C4-2B (cell line): ENCODE measurements around the gene HARS1.
A peak's percentile ranks its signal among the peaks of the same experiment; 100 is the strongest.
"Not testable (repeated sequence)": the region's sequence is repeated elsewhere in the genome, so short reads cannot be mapped to it uniquely, and the experiment has no call there.

ENCODE experiments used
- H3K27ac ChIP-seq: fragments of 450-650 bp; 2 replicates; pipeline ENCODE4 v1.5.1; 2017
- ZFX ChIP-seq: fragments of 450-650 bp; IDR thresholded peaks from 2 replicates; pipeline ENCODE4 v1.6.1; 2017
- TF ChIP-seq, protein P1 (sequence below): fragments of 450-650 bp; conservative IDR thresholded peaks from 2 replicates; pipeline ENCODE4 v1.5.1; 2017; ENCODE audit warnings: mild to moderate bottlenecking

HARS1 gene

DNA sequence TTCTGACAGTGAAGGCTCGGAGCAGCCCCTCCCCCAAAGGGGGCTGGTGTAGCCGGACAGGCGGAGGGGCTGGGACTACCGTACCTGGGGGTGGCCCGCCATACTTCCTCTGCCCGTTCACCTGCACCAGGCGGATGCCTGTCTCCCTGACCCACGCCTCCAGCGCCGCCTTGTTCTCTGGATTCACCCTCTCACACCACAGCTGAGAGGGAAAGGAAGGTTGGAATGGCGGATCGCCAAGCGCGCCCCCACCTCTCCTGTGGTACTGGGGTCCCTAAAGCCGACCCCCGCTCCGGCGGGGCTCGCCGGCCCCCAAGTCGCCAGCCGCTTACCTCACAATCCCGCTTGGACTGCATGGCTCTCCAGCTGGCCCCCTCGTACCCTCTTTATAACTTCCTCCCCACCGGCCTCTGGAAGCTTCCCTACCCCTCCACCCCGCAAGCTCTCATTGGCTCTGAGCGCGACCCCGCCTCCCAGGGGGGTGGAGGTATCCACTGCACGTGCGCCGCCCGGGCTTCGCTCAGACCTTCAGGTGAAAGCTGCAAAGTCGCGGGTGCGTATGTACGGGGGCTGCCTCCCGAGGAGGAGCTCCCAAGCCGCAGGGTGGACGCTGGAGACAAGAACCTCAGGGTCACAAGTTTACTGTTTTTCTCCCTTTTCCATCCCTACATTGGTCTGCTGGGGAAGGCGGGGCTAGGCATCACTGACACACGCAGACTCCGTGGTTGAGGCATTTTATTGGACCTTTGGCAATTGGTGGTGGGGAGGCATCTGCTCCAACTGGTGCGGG lies 17.8 kb downstream of the HARS1 start, which contains the start of gene DND1:
DND1 (minus strand) TSS at position 390 of the 790 bp plus-strand sequence; CDS start at position 356, 34 bp downstream.
- TF ChIP-seq, protein P1, sequence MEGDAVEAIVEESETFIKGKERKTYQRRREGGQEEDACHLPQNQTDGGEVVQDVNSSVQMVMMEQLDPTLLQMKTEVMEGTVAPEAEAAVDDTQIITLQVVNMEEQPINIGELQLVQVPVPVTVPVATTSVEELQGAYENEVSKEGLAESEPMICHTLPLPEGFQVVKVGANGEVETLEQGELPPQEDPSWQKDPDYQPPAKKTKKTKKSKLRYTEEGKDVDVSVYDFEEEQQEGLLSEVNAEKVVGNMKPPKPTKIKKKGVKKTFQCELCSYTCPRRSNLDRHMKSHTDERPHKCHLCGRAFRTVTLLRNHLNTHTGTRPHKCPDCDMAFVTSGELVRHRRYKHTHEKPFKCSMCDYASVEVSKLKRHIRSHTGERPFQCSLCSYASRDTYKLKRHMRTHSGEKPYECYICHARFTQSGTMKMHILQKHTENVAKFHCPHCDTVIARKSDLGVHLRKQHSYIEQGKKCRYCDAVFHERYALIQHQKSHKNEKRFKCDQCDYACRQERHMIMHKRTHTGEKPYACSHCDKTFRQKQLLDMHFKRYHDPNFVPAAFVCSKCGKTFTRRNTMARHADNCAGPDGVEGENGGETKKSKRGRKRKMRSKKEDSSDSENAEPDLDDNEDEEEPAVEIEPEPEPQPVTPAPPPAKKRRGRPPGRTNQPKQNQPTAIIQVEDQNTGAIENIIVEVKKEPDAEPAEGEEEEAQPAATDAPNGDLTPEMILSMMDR: no peak
- no peak for TF ChIP-seq ZFX
- H3K27ac ChIP-seq: no peak within 1 kb of the TSS

DNA sequence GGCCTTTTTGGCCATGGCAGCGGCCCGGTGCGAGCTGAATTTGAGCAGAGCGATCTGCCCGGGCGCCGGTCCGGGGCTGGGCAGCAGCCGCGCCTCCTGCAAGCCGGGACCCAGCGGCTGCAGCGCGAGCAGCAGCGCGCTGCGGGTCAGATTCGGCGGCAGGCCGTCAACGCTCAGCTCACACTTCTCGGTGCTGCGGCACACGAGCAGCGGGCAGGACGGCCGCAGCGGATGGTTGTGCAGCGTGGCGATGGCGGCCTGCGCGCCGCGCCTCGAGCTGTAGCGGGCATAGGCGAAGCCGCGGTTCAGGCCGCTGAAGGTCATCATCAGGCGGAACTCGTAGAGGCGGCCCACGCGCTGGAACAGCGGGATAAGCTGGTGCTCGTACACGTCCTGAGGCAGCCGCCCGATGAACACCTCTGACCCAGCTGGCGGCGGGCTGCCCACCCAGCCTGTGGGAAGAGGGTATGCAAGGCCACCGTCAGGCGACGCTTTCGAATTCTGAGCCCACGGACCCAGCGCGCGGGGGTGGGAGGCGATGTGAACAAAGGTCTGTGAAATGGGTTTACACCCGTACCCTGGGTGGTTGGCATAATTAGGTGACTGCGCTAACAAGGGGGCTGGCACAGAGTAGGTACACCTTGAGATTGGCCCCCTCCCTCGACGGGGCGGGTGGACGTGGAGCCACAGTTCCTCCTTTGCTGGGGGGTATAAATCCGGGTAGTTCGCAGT lies 18.5 kb downstream of the HARS1 start:
- no peak for TF ChIP-seq ZFX
- TF ChIP-seq, protein P1: no peak
- H3K27ac ChIP-seq: no peak overlapping the region

DNA sequence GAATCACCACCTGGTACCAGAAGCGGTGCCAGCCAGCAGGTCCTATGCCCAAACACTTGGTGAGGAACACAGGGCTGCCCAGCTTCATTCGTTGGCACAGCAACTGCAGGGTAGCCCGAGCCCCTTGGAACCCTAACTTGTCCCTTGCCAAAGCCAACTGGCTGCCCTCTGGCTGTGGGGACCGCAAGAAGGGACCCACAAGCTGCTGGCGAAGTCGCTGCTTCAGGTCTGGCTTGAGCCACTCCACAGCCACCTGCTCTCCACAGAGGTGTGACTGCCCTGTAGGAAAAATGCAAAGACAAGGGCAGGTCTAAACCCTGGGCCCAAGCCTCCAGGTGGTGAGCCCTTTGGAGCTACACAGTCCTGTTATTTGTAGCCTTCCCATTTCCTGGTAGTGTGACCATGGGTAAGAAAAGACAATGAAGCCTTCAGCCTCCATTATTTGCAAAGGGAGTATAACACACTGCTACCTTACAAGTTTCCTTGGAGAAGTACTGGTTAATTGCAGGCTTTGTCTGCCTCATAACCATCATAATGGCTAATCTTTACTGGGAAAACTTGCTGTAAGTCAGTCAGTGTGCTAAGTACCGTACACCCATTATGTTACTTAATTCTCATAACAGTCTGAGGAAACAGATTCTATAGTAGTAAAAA lies 19.6 kb downstream of the HARS1 start:
- no peak for TF ChIP-seq ZFX
- TF ChIP-seq, protein P1: no peak
- no peak overlapping the region for H3K27ac ChIP-seq

DNA sequence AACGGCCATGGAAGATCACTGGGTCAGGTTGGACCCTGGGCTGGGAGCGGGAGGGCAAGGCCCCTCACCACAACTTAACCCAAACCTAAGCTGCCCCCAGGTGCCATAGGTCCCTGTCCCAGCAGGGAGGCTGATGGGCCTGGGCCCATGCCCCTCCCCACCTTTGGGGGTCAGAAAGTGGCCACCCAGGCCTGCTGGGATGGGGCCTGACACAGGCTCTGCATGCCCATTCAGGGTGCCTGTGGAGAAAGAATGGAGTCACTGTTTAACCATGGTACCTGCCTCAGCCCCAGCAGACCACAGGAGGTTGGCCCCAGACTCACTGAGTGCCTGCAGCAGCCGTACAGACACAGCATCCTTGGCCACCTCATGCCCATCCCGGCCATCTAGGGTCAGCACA lies 20.1 kb downstream of the HARS1 start:
- H3K27ac ChIP-seq: not testable (repeated sequence)

DNA sequence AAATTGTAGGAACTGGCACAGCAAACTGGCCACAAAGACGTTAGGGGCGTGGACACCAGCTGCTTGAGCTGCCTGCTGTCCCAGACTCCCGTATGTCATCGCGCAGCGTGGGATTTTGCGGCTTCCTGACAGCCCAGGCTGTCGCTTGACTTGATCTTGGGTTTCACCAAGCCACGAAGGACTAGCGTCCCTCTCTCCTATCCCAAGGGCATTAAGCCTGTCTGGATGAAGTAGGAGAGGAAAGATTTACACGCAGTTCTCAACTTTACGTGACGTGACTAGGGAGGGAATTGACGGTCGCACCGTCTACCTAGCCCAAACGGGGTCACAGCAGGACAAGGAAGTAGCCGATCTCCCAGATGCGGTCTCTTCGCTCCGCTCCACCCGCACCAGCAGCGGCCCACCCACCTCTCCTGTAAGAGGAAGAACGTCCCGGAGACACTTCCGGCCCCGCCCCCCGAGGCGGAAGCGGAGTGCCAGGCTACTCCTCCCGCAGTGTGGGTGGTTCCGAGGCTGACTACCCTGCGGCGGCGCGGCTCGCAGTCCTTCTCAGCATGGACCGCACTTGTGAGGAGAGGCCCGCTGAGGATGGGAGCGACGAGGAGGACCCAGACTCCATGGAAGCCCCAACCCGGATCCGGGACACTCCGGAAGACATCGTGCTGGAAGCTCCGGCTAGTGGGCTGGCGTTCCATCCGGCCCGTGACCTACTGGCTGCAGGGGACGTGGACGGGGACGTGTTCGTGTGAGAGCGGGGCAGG lies 26.6 kb downstream of the HARS1 start, which contains the start of gene WDR55:
WDR55 (plus strand) TSS at position 546 of the 761 bp plus-strand sequence; CDS start at position 555, 9 bp downstream.
- H3K27ac ChIP-seq: peak within 1 kb of the TSS; percentile 88

DNA sequence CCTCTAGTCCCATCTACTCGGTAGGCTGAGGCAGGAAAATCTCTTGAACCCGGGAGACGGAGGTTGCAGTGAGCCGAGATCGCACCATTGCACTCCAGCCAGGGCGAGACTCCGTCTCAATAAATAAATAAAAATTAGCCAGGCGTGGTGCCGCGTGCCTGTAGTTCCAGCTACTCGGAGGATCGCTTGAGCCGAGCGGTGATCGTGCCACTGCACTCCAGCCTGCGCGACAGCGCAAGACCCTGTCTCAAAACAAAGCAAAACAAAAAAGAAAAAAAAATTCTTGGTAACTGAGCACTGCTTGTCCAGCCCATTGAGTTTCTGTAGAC lies 27.2 kb downstream of the HARS1 start:
- peak overlapping the region; percentile 88 for H3K27ac ChIP-seq
- TF ChIP-seq, protein P1: no peak
- TF ChIP-seq ZFX: no peak

More for the DNA sequence above, 26.6 kb downstream of the HARS1 start, which contains the start of gene WDR55:
- TF ChIP-seq, protein P1: no peak
- no peak for TF ChIP-seq ZFX

DNA sequence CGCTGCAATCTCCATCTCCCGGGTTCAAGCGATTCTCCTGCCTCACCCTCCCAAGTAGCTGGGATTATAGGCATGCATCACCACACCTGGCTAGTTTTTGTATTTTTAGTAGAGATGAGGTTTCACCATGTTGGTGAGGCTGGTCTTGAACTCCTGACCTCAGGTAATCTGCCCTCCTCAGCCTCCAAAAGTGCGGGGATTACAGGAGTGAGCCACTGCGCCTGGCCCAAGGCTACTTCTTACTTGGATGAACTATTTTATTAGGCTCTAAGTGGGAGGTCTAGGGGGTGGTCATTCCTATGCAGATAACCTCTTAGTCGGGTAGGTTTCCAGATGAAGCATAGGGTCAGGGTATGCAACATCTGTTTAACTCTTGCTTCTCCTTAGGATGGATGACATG lies 30.8 kb downstream of the HARS1 start:
- not testable (repeated sequence) for H3K27ac ChIP-seq
